Neural cell (in vitro differentiated cells): ENCODE data around the gene MYRIP. TPM values are rescaled to one million over a fixed set of nuclear protein-coding genes. Genes with fewer than 3 reads are reported as not detected.

Source experiments
- H2AFZ ChIP-seq: fragments of 200-600, 300-800 bp; sonication (generic), shearing (Covaris generic); 2 replicates; pipeline ENCODE4 v1.6.0; 2014; ENCODE audit warnings: low read depth, mild to moderate bottlenecking, antibody characterized with exemption, low read length, moderate library complexity
- H3F3A ChIP-seq: fragments of 200-600 bp; shearing (Covaris generic); 2 replicates; pipeline ENCODE4 v1.6.1; 2016; ENCODE audit warnings: mild to moderate bottlenecking, moderate library complexity, mixed read lengths, antibody characterized with exemption, low read length; ENCODE audit not compliant: insufficient read depth, poor library complexity, severe bottlenecking
- H3K27ac ChIP-seq: fragments of 200-600, 300-800 bp; sonication (generic), shearing (Covaris generic); 2 replicates; pipeline ENCODE4 v1.5.1; 2014; ENCODE audit warnings: mild to moderate bottlenecking, low read length, moderate library complexity
- H3K27me3 ChIP-seq: fragments of 300-800, 200-600 bp; sonication (generic), shearing (Covaris generic); 2 replicates; pipeline ENCODE4 v1.6.0; 2014; ENCODE audit warnings: mild to moderate bottlenecking, low read depth, low read length, moderate library complexity; ENCODE audit not compliant: insufficient read depth
- H3K36me3 ChIP-seq: fragments of 300-800, 200-600 bp; sonication (generic), shearing (Covaris generic); 2 replicates; pipeline ENCODE4 v1.5.1; 2014; ENCODE audit warnings: mild to moderate bottlenecking, antibody characterized with exemption, low read length, moderate library complexity; ENCODE audit not compliant: insufficient read depth
- H3K4me2 ChIP-seq: fragments of 300-800, 200-600 bp; sonication (generic), shearing (Covaris generic); 2 replicates; pipeline ENCODE4 v1.6.0; 2014; ENCODE audit warnings: mild to moderate bottlenecking, low read length
- H3K4me3 ChIP-seq: fragments of 300-800, 200-600 bp; sonication (generic), shearing (Covaris generic); 2 replicates; pipeline ENCODE4 v1.5.1; 2014; ENCODE audit warnings: mild to moderate bottlenecking, low read length, moderate library complexity
- H3K79me2 ChIP-seq: fragments of 200-600 bp; shearing (Covaris generic); replicated peaks from 2 replicates; pipeline ENCODE4 v1.6.0; 2014; ENCODE audit warnings: mild to moderate bottlenecking, low read length, moderate library complexity; ENCODE audit not compliant: insufficient read depth
- H3K9ac ChIP-seq: fragments of 300-800, 200-600 bp; sonication (generic), shearing (Covaris generic); 2 replicates; pipeline ENCODE4 v1.6.1; 2016; ENCODE audit warnings: mild to moderate bottlenecking, low read length, mixed read lengths
- H3K9me2 ChIP-seq: fragments of 200-600 bp; shearing (Covaris generic); 2 replicates; pipeline ENCODE4 v1.6.1; 2016; ENCODE audit warnings: mild to moderate bottlenecking, low read length, mixed read lengths; ENCODE audit not compliant: insufficient read depth
- H3K9me3 ChIP-seq: fragments of 200-600, 300-800 bp; sonication (generic), shearing (Covaris generic); 2 replicates; pipeline ENCODE4 v1.6.1; 2016; ENCODE audit warnings: mild to moderate bottlenecking, mixed run types, low read length, moderate library complexity, mixed read lengths
- H4K20me1 ChIP-seq: fragments of 200-600 bp; shearing (Covaris generic); 2 replicates; pipeline ENCODE4 v1.6.1; 2016; ENCODE audit warnings: mild to moderate bottlenecking, mixed run types; ENCODE audit not compliant: insufficient read depth
- CTCF ChIP-seq: fragments of 450-650 bp; IDR thresholded peaks from 2 replicates; pipeline ENCODE4 v1.5.1; 2014; ENCODE audit warnings: antibody characterized with exemption, mild to moderate bottlenecking, moderate library complexity; ENCODE audit not compliant: poor library complexity, severe bottlenecking
- EP300 ChIP-seq: fragments of 450-650 bp; conservative IDR thresholded peaks from 2 replicates; pipeline ENCODE4 v1.6.1; 2014; ENCODE audit warnings: antibody characterized with exemption, mild to moderate bottlenecking, moderate library complexity; ENCODE audit not compliant: poor library complexity, severe bottlenecking
- EZH2 ChIP-seq: fragments of 200-600, 300-800 bp; shearing (Covaris generic), sonication (generic); IDR thresholded peaks from 2 replicates; pipeline ENCODE4 v1.6.1; 2014; ENCODE audit warnings: antibody characterized with exemption, low read length, borderline replicate concordance, mild to moderate bottlenecking; ENCODE audit not compliant: insufficient read depth, poor library complexity, severe bottlenecking
- MXI1 ChIP-seq: fragments of 450-650 bp; conservative IDR thresholded peaks from 2 replicates; pipeline ENCODE4 v1.6.1; 2014; ENCODE audit warnings: antibody characterized with exemption, mild to moderate bottlenecking; ENCODE audit not compliant: poor library complexity, severe bottlenecking
- POLR2AphosphoS5 ChIP-seq: IDR thresholded peaks from 2 replicates; pipeline ENCODE4 v1.6.1; 2012
- RAD21 ChIP-seq: fragments of 450-650 bp; conservative IDR thresholded peaks from 2 replicates; pipeline ENCODE4 v1.6.1; 2014; ENCODE audit warnings: antibody characterized with exemption, mild to moderate bottlenecking, moderate library complexity
- REST ChIP-seq: IDR thresholded peaks from 2 replicates; pipeline ENCODE4 v1.6.1; 2012; ENCODE audit warnings: borderline replicate concordance
- SMC3 ChIP-seq: fragments of 450-650 bp; conservative IDR thresholded peaks from 2 replicates; pipeline ENCODE4 v1.6.1; 2014; ENCODE audit warnings: antibody characterized with exemption, mild to moderate bottlenecking, moderate library complexity; ENCODE audit not compliant: poor library complexity
- TAF1 ChIP-seq: IDR thresholded peaks from 2 replicates; pipeline ENCODE4 v1.6.1; 2012; ENCODE audit warnings: low read depth
- polyA plus RNA-seq: library from polyadenylated mRNA; depleted of rRNA; stranded (reverse); fragments of >200 nt; gene quantifications from 2 replicates; pipeline ENCODE4 v1.2.3, GENCODE V29; 2014

MYRIP gene
- polyA plus RNA-seq, 1 donor from 2014 or later = 0.76 TPM

- TF ChIP-seq MXI1 = no peak
- no peak for TF ChIP-seq EZH2
- no peak for TF ChIP-seq EP300
- TF ChIP-seq CTCF = no peak
- TF ChIP-seq TAF1 = no peak
- no peak for TF ChIP-seq POLR2AphosphoS5
- no peak for TF ChIP-seq REST
- no peak for TF ChIP-seq SMC3
- no peak for TF ChIP-seq RAD21
- no peak overlapping the region for H2AFZ ChIP-seq
- H3F3A ChIP-seq = no peaks in the 10 kb centered on the region
- H3K9me2 ChIP-seq = no peaks in the 10 kb centered on the region
- H3K36me3 ChIP-seq = no peaks in the 10 kb centered on the region
- H3K27ac ChIP-seq = no peak overlapping the region
- H4K20me1 ChIP-seq = no peaks in the 10 kb centered on the region
- H3K27me3 ChIP-seq = no peaks in the 10 kb centered on the region
- no peaks in the 10 kb centered on the region for H3K79me2 ChIP-seq
- H3K4me2 ChIP-seq = no peak overlapping the region
- H3K9ac ChIP-seq = no peak overlapping the region
- H3K9me3 ChIP-seq = no peaks in the 10 kb centered on the region
- H3K4me3 ChIP-seq = no peak overlapping the region
Observed at GRCh38 chr3:40262331-40262730, 452.9 kb downstream of the MYRIP start.

GRCh38 chr3:40264451-40264850 is 455.0 kb downstream of the MYRIP start:
- Histone ChIP-seq H3K4me3 (no peak overlapping the region), H3K27me3 (no peaks in the 10 kb centered on the region), H2AFZ (no peak overlapping the region), H3F3A (no peaks in the 10 kb centered on the region), H3K79me2 (no peaks in the 10 kb centered on the region), H3K36me3 (no peaks in the 10 kb centered on the region), H4K20me1 (no peaks in the 10 kb centered on the region), H3K27ac (no peak overlapping the region), H3K9me2 (no peaks in the 10 kb centered on the region), H3K9ac (no peak overlapping the region), H3K9me3 (no peaks in the 10 kb centered on the region), H3K4me2 (no peak overlapping the region)
- no peak for TF ChIP-seq MXI1
- no peak for TF ChIP-seq RAD21
- no peak for TF ChIP-seq TAF1
- no peak for TF ChIP-seq CTCF
- no peak for TF ChIP-seq EZH2
- no peak for TF ChIP-seq SMC3
- no peak for TF ChIP-seq REST
- TF ChIP-seq EP300 = peak; percentile 91
- peak; percentile 89 for TF ChIP-seq POLR2AphosphoS5
